ENCODE data around the gene TMEM170A. TPM values are rescaled to one million over a fixed set of nuclear protein-coding genes. Genes with fewer than 3 reads are reported as not detected.
"Not testable (repeated sequence)": the region's sequence is repeated elsewhere in the genome, so short reads cannot be mapped to it uniquely, and the experiment has no call there.

Gene TMEM170A
- total RNA-seq, 2 donors from 2014 or later = 54.1 to 71.9 TPM

DNA sequence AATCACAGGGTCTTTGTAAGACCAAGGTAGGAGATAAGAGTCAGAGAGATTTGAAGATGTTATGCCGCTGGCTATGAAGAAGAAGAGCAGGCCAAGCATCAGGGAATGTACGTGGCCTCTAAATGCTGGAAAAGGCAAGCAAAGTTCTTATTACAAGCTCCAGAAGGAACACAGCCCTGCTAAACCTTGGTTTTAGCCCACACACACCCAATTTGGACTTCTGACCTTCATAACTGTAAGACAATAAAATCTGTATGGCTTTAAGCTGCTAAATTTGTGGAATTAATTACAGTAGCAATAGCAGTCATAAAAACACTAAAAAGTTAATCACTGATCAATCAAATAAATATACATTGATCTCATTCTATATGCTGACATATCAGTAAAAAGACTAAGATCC, 6.0 kb downstream of the TMEM170A start:
- ATAC-seq (peak; percentile 54), DNase-seq (peak in 1 of 2 donors; percentile 18)
- intact Hi-C loops (cut with DNase I, micrococcal nuclease) = no loop called here

DNA sequence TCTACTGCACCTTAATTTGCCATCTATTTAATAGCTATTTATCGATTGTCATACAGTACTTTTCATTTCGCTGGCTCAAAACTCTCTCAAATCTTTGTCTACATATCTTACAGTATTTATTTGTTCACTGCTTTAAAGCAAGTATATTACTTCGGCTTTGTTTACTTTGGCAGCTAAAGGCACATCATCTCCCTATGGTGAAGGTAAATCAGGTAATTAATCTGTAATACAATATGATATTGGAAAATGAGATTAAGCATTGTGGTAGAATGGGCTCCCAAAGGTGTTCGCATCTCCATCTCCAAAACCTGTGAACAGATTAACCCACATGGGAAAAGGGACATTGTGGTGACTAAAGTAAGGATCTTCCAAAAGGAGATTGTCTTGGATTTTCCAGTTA, 6.5 kb downstream of the TMEM170A start:
- peak in 1 of 2 donors; percentile 0 for DNase-seq
- intact Hi-C loops (cut with DNase I, micrococcal nuclease) = no loop called here

DNA sequence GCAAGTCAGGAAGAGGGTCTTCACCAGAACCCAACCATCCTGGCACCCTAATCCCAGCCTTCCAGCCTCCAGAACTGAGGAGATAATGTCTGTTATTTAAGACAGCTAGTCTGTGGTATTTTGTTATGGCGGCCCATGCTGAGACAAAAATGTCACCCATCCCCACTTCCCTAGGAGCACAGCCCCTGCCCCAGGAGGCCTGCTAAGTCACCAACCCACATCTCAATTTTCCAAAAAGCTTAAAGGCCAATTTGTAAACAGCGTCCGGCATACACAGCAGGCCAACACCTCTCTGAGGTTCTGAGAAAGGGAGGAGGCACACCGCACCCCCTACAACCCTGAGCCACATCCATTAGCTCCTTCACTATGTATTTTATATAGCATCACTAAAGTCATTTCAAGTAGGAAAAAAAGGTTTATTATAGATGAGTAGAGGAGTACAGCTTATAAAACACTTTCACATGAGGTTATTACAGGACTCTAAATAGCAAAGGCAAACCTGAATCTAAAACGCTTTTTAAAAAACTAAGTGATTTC, 6.9 kb downstream of the TMEM170A start:
- intact Hi-C loops (cut with DNase I, micrococcal nuclease) = no loop called here
- peak; percentile 28 to 33 for DNase-seq
- ATAC-seq = peak; percentile 68

More for the DNA sequence above, 6.5 kb downstream of the TMEM170A start:
- ATAC-seq = peak; percentile 26

DNA sequence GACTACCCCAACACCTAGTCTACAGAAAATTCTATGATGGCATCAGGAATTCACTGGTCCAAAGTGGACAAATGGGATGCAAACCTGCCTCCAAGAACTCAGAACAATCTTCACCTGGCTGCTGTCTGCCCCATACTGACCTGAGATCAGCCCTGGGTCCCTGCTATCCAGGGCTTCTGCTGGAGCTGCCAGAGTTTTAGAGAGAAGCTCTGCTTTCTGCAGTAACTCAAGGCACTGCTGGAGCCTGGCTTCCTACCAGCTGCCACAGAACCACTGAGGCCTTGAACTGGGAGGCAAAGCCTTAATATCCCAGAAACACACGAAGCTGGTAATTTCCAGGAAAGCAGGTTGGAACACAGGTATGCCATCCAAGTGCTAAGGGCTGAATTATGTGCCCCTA, 7.5 kb downstream of the TMEM170A start:
- no peak for ATAC-seq
- intact Hi-C loops (cut with DNase I, micrococcal nuclease) = no loop called here
- DNase-seq = peak in 1 of 2 donors; percentile 17

GRCh38 chr16:75456486-75456885, 8.0 kb downstream of the TMEM170A start:
- DNase-seq (peak in 1 of 2 donors; percentile 19), ATAC-seq (peak; percentile 43)
- intact Hi-C loops (cut with DNase I, micrococcal nuclease) = not testable (repeated sequence)

- DNase-seq = no peak
- no peak for ATAC-seq
- intact Hi-C loops (cut with DNase I, micrococcal nuclease) = no loop called here
These were observed 8.8 kb downstream of the TMEM170A start for GRCh38 chr16:75455677-75456076.

DNA sequence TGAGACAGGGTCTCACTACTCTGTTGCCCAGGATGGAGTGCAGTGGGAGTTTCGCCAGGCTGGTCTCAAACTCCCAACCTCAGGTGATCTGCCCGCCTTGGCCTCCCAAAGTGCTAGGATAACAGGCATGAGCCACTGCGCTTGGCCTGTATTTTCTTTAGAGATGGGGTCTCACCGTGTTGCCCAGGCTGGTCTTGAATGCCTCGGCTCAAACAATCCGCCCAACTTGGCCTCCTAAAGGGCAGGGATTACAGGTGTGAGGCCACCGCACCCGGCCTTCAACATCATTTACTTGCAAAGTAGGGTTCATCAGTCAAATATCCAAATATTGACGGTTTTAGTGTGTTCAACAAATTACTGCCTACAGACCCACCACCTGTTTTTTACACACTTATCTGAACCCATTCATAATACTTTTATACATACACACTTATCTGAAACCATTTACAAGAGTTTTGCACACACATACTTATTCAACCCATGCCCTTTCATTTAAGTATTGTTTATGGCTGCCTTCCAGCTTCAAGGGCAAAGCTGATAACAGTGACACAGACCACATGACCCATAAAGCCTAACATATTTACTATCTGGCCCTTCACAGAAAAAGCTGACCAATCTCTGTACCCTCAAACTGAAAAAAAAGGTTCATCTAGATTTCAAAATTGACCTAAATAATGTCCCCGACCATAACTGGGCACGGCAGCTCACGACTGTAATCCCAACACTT, 11.9 kb downstream of the TMEM170A start:
- DNase-seq (no peak), ATAC-seq (peak; percentile 44)
- intact Hi-C loops (cut with DNase I, micrococcal nuclease) = no loop called here

- DNase-seq (no peak), ATAC-seq (no peak)
- intact Hi-C loops (cut with DNase I, micrococcal nuclease) = no loop called here
These were observed 18.1 kb downstream of the TMEM170A start for GRCh38 chr16:75446416-75446815.

GRCh38 chr16:75445298-75445697, 19.2 kb downstream of the TMEM170A start:
- intact Hi-C loops (cut with DNase I, micrococcal nuclease) = no loop called here
- ATAC-seq (peak; percentile 51), DNase-seq (no peak)

- no peak for ATAC-seq
- no peak for DNase-seq
- intact Hi-C loops (cut with DNase I, micrococcal nuclease) = no loop called here
These were observed 21.2 kb downstream of the TMEM170A start for GRCh38 chr16:75443298-75443697.

GRCh38 chr16:75433732-75434413, 30.6 kb downstream of the TMEM170A start:
- DNase-seq (peak; percentile 68 to 84), ATAC-seq (peak; percentile 71)
- intact Hi-C loops (cut with DNase I, micrococcal nuclease) = no loop called here

- intact Hi-C loops (cut with DNase I, micrococcal nuclease) = no loop called here
- DNase-seq (peak; percentile 97), ATAC-seq (peak; percentile 93)
These were observed 31.4 kb downstream of the TMEM170A start, which contains the start of gene CFDP1 for GRCh38 chr16:75432828-75433731. CFDP1 (minus strand) TSS chr16:75433503; CDS start chr16:75433352, 151 bp downstream.

GRCh38 chr16:75429621-75430403, 34.7 kb downstream of the TMEM170A start:
- intact Hi-C loops (cut with DNase I, micrococcal nuclease) = no loop called here
- no peak for ATAC-seq
- no peak for DNase-seq

DNA sequence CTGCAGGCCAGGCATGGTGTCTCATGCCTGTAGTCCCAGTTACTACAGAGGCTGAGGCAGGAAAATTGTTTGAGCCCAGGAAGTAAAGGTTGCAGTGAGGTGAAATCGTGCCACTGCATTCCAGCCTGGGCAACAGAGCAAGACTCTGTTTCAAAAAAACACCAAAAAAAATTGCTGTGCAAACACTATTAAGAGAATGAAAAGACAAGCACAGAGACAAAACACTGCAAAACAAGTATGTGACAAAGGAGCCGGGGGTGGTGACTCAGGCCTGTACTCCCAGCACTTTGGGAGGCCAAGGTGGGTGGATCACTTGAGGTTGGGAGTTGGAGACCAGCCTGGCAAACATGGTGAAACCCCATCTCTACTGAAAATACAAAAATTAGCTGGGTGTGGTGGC, 38.0 kb downstream of the TMEM170A start:
- DNase-seq; intact Hi-C loops (cut with DNase I, micrococcal nuclease); ATAC-seq: not testable (repeated sequence)

- intact Hi-C loops (cut with DNase I, micrococcal nuclease); DNase-seq; ATAC-seq: not testable (repeated sequence)
These were observed 40.3 kb downstream of the TMEM170A start for GRCh38 chr16:75424105-75424762.

- no peak for DNase-seq
- intact Hi-C loops (cut with DNase I, micrococcal nuclease) = no loop called here
- ATAC-seq = no peak
These were observed 40.8 kb downstream of the TMEM170A start for GRCh38 chr16:75423723-75424104.

DNA sequence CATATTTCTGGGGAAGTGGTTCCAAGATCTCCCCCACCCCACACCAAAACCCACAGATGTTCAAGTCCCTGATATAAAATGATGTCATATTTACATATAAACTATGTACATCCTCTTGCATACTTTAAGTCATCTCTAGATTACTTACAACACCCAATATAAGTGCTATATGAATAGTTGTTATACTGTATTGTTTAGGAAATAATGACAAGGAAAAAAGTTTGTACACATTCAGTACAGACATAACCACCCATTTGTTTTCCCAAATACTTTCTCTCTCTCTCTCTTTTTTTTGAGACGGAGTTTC, 42.7 kb downstream of the TMEM170A start:
- ATAC-seq (peak; percentile 55), DNase-seq (no peak)
- intact Hi-C loops (cut with DNase I, micrococcal nuclease) = no loop called here
